Fibroblast of lung (primary cell): ENCODE results near the gene UBL3.

Source experiments
- CTCF ChIP-seq, 2 donors: IDR thresholded peaks in 1 of 2; conservative IDR thresholded peaks in 1 of 2; 1 replicate in 1 of 2; 2 replicates in 1 of 2; pipeline ENCODE4 v1.5.1; 2011 to 2012; ENCODE audit warnings: low read length in 2 of 2, control low read depth in 1 of 2, inconsistent platforms in 1 of 2, low read depth in 1 of 2, mild to moderate bottlenecking in 1 of 2
- EZH2 ChIP-seq: IDR thresholded peaks from 2 replicates; pipeline ENCODE4 v1.5.1; 2012; ENCODE audit warnings: low read length, control low read depth, mild to moderate bottlenecking; ENCODE audit errors: missing control alignments

GRCh38 chr13:29847501-29847983 is 2.9 kb downstream of the UBL3 start:
- TF ChIP-seq CTCF (conservative IDR thresholded peaks at IDR 0.05 in 1 of 2, IDR thresholded peaks at IDR 0.05 in 1 of 2; ENCODE audit: low read depth in 1 of 2, low read length in 2 of 2) = no peak
- no peak for TF ChIP-seq EZH2
